HepG2 (cell line): ENCODE measurements around the gene CHAF1B. TPM values are rescaled to one million over a fixed set of nuclear protein-coding genes. Genes with fewer than 3 reads are reported as not detected.

Source experiments
- CEBPG ChIP-seq: IDR thresholded peaks from 2 replicates; pipeline ENCODE4 v1.6.1; 2016
- DRAP1 ChIP-seq: IDR thresholded peaks from 2 replicates; pipeline ENCODE4 v1.6.1; 2016; ENCODE audit warnings: missing genetic modification reagents, missing compliant biosample characterization
- FOXA3 ChIP-seq: IDR thresholded peaks from 2 replicates; pipeline ENCODE4 v1.6.1; 2016; ENCODE audit warnings: missing genetic modification reagents, missing compliant biosample characterization
- GFI1 ChIP-seq: sonication (generic); formaldehyde crosslinking; IDR thresholded peaks from 2 replicates; pipeline ENCODE4 v1.5.0; 2020; ENCODE audit warnings: missing genetic modification reagents, mild to moderate bottlenecking, borderline replicate concordance
- MBD4 ChIP-seq: IDR thresholded peaks from 2 replicates; pipeline ENCODE4 v1.6.1; 2012; ENCODE audit warnings: low read length, inconsistent platforms, borderline replicate concordance
- PHF20 ChIP-seq: sonication (generic); formaldehyde crosslinking; IDR thresholded peaks from 2 replicates; pipeline ENCODE4 v1.5.0; 2020; ENCODE audit warnings: mild to moderate bottlenecking, missing genetic modification reagents
- PHF8 ChIP-seq: sonication (generic); formaldehyde crosslinking; IDR thresholded peaks from 2 replicates; pipeline ENCODE4 v1.5.0; 2020; ENCODE audit warnings: missing genetic modification reagents
- PRPF4 ChIP-seq: fragments of 200-400 bp; formaldehyde crosslinking; IDR thresholded peaks from 2 replicates; pipeline ENCODE4 v1.6.1; 2016; ENCODE audit warnings: low read length, low read depth; ENCODE audit not compliant: poor library complexity, severe bottlenecking
- RFX5 ChIP-seq: IDR thresholded peaks from 2 replicates; pipeline ENCODE4 v1.6.1; 2011; ENCODE audit warnings: low read depth, low read length, improper control_type of control experiment
- RFXAP ChIP-seq: sonication (generic); formaldehyde crosslinking; IDR thresholded peaks from 2 replicates; pipeline ENCODE4 v1.4.0; 2020; ENCODE audit warnings: missing genetic modification reagents, borderline replicate concordance
- SIN3A ChIP-seq: IDR thresholded peaks from 2 replicates; pipeline ENCODE4 v1.6.1; 2011; ENCODE audit warnings: low read depth, mild to moderate bottlenecking, control low read depth, low read length, borderline replicate concordance
- SP140L ChIP-seq: sonication (generic); formaldehyde crosslinking; IDR thresholded peaks from 2 replicates; pipeline ENCODE4 v1.4.0; 2020; ENCODE audit warnings: missing genetic modification reagents, borderline replicate concordance
- SP4 ChIP-seq: sonication (generic); formaldehyde crosslinking; IDR thresholded peaks from 2 replicates; pipeline ENCODE4 v1.8.1; 2023; ENCODE audit warnings: mild to moderate bottlenecking, missing genetic modification reagents
- SRF ChIP-seq: IDR thresholded peaks from 2 replicates; pipeline ENCODE4 v1.6.1; 2011; ENCODE audit warnings: mild to moderate bottlenecking, low read depth, low read length, moderate library complexity
- TAF1 ChIP-seq: sonication (generic); formaldehyde crosslinking; IDR thresholded peaks from 2 replicates; pipeline ENCODE4 v1.4.0; 2020; ENCODE audit warnings: missing genetic modification reagents
- YEATS4 ChIP-seq: sonication (generic); formaldehyde crosslinking; IDR thresholded peaks from 2 replicates; pipeline ENCODE4 v1.4.0; 2020; ENCODE audit warnings: missing genetic modification reagents, borderline replicate concordance
- ZBTB7B ChIP-seq: sonication (generic); formaldehyde crosslinking; IDR thresholded peaks from 2 replicates; pipeline ENCODE4 v1.4.0; 2020; ENCODE audit warnings: missing genetic modification reagents
- ZFP36L1 ChIP-seq: sonication (generic); formaldehyde crosslinking; IDR thresholded peaks from 2 replicates; pipeline ENCODE4 v1.8.0; 2022; ENCODE audit warnings: mild to moderate bottlenecking, missing genetic modification reagents, moderate library complexity
- ZNF230 ChIP-seq: sonication (generic); formaldehyde crosslinking; IDR thresholded peaks from 2 replicates; pipeline ENCODE4 v1.4.0; 2020; ENCODE audit warnings: mild to moderate bottlenecking, missing genetic modification reagents
- ZNF256 ChIP-seq: sonication (generic); formaldehyde crosslinking; conservative IDR thresholded peaks from 2 replicates; pipeline ENCODE4 v1.4.0; 2020; ENCODE audit warnings: missing genetic modification reagents
- ZNF569 ChIP-seq: sonication (generic); formaldehyde crosslinking; IDR thresholded peaks from 2 replicates; pipeline ENCODE4 v1.5.0; 2020; ENCODE audit warnings: mild to moderate bottlenecking, missing genetic modification reagents, moderate library complexity, borderline replicate concordance
- ZSCAN12 ChIP-seq: sonication (generic); formaldehyde crosslinking; IDR thresholded peaks from 2 replicates; pipeline ENCODE4 v1.9.0; 2021; ENCODE audit warnings: mild to moderate bottlenecking, missing genetic modification reagents
- polyA plus RNA-seq, 8 experiments: library from polyadenylated mRNA; depleted of rRNA in 3 of 8; stranded (reverse) in 7 of 8; unstranded in 1 of 8; fragments of >200 nt; fragmentation: Illumina TruSeq in 4 of 8; extraction: Trizol in 4 of 8; gene quantifications; 2 replicates each; pipeline versions ENCODE4 v1.2.1 to v1.2.3, GENCODE V29; 2011 to 2016; ENCODE audit warnings: low read depth in 4 of 8, missing spikeins in 1 of 8, mixed read lengths in 1 of 8; ENCODE audit not compliant: insufficient read depth in 1 of 8
- total RNA-seq, 5 experiments: library from RNA; depleted of rRNA; stranded (reverse); fragments of >200 nt; fragmentation: Illumina TruSeq; extraction: Trizol; gene quantifications; 2 replicates each; pipeline ENCODE4 v1.2.3, GENCODE V29; 2016; ENCODE audit warnings: low read depth in 1 of 5
- TF ChIP-seq, protein P1 (sequence below): sonication (generic); formaldehyde crosslinking; IDR thresholded peaks from 2 replicates; pipeline ENCODE4 v1.5.1; 2020; ENCODE audit warnings: mild to moderate bottlenecking, missing genetic modification reagents, moderate library complexity
- TF ChIP-seq, protein P2 (sequence below): sonication (generic); formaldehyde crosslinking; conservative IDR thresholded peaks from 2 replicates; pipeline ENCODE4 v1.4.0; 2020; ENCODE audit warnings: missing genetic modification reagents
- TF ChIP-seq, protein P3 (sequence below): sonication (generic); formaldehyde crosslinking; IDR thresholded peaks from 2 replicates; pipeline ENCODE4 v1.8.1; 2023; ENCODE audit warnings: mild to moderate bottlenecking, inconsistent platforms, moderate library complexity, missing genetic modification reagents, borderline replicate concordance

CHAF1B gene
- total and polyA plus RNA-seq, 2 of the 13 experiments (the other 11 are each of a cell fraction or from before 2014, with no cell fraction given): 5.1 to 14.1 TPM

GRCh38 chr21:36385233-36386030 is at the start of gene CHAF1B (continued):
- no peak for TF ChIP-seq ZNF569
- no peak for TF ChIP-seq RFXAP (CRISPR knock-in tag)
- peak; percentile 54; the same call in 1 of the 2 replicates for TF ChIP-seq YEATS4 (CRISPR knock-in tag)
- peak; percentile 52 for TF ChIP-seq PHF8 (CRISPR knock-in tag)
- no peak for TF ChIP-seq FOXA3 (CRISPR knock-in tag)
- peak; percentile 91 for TF ChIP-seq SP4
- TF ChIP-seq CEBPG: no peak
- TF ChIP-seq, protein P1, sequence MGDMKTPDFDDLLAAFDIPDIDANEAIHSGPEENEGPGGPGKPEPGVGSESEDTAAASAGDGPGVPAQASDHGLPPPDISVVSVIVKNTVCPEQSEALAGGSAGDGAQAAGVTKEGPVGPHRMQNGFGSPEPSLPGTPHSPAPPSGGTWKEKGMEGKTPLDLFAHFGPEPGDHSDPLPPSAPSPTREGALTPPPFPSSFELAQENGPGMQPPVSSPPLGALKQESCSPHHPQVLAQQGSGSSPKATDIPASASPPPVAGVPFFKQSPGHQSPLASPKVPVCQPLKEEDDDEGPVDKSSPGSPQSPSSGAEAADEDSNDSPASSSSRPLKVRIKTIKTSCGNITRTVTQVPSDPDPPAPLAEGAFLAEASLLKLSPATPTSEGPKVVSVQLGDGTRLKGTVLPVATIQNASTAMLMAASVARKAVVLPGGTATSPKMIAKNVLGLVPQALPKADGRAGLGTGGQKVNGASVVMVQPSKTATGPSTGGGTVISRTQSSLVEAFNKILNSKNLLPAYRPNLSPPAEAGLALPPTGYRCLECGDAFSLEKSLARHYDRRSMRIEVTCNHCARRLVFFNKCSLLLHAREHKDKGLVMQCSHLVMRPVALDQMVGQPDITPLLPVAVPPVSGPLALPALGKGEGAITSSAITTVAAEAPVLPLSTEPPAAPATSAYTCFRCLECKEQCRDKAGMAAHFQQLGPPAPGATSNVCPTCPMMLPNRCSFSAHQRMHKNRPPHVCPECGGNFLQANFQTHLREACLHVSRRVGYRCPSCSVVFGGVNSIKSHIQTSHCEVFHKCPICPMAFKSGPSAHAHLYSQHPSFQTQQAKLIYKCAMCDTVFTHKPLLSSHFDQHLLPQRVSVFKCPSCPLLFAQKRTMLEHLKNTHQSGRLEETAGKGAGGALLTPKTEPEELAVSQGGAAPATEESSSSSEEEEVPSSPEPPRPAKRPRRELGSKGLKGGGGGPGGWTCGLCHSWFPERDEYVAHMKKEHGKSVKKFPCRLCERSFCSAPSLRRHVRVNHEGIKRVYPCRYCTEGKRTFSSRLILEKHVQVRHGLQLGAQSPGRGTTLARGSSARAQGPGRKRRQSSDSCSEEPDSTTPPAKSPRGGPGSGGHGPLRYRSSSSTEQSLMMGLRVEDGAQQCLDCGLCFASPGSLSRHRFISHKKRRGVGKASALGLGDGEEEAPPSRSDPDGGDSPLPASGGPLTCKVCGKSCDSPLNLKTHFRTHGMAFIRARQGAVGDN (CRISPR knock-in tag): peak; percentile 60
- no peak for TF ChIP-seq RFX5
- TF ChIP-seq TAF1 (CRISPR knock-in tag): peak; percentile 38; the same call in 1 of the 2 replicates
- TF ChIP-seq SP140L (CRISPR knock-in tag): no peak
- TF ChIP-seq MBD4: no peak
- TF ChIP-seq, protein P2, sequence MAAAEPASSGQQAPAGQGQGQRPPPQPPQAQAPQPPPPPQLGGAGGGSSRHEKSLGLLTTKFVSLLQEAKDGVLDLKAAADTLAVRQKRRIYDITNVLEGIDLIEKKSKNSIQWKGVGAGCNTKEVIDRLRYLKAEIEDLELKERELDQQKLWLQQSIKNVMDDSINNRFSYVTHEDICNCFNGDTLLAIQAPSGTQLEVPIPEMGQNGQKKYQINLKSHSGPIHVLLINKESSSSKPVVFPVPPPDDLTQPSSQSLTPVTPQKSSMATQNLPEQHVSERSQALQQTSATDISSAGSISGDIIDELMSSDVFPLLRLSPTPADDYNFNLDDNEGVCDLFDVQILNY (CRISPR knock-in tag): peak; percentile 86
- no peak for TF ChIP-seq PRPF4
- no peak; the same call in 1 of the 2 replicates for TF ChIP-seq GFI1 (CRISPR knock-in tag)
- TF ChIP-seq ZBTB7B: no peak
- no peak; the same call in 1 of the 2 replicates for TF ChIP-seq PHF20 (CRISPR knock-in tag)
- TF ChIP-seq SRF: no peak
- no peak for TF ChIP-seq ZNF230
- TF ChIP-seq SIN3A: peak; percentile 64; the same call in 1 of the 2 replicates
- TF ChIP-seq, protein P3, sequence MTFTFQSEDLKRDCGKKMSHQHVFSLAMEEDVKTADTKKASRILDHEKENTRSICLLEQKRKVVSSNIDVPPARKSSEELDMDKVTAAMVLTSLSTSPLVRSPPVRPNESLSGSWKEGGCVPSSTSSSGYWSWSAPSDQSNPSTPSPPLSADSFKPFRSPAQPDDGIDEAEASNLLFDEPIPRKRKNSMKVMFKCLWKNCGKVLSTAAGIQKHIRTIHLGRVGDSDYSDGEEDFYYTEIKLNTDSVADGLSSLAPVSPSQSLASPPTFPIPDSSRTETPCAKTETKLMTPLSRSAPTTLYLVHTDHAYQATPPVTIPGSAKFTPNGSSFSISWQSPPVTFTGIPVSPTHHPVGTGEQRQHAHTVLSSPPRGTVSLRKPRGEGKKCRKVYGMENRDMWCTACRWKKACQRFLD (CRISPR knock-in tag): 0 out of 2 replicates have a peak, but pooled peaks have one; percentile 5
- TF ChIP-seq ZNF256 (CRISPR knock-in tag): no peak
- peak; percentile 94 for TF ChIP-seq DRAP1 (CRISPR knock-in tag)
- no peak for TF ChIP-seq ZFP36L1
- TF ChIP-seq ZSCAN12 (CRISPR knock-in tag): 0 out of 2 replicates have a peak, but pooled peaks have one; percentile 34
